IPS DF 4.7 (cell line): ENCODE measurements around the gene AOPEP.

Experiments used
- DNase-seq: peaks from one replicate; pipeline ENCODE4 v3.0.0-alpha.2; 2013; ENCODE audit warnings: low spot score; ENCODE audit errors: extremely low read depth

Gene AOPEP

GRCh38 chr9:95091601-95092261 lies 365.2 kb downstream of the AOPEP start:
- no peak for DNase-seq

DNA sequence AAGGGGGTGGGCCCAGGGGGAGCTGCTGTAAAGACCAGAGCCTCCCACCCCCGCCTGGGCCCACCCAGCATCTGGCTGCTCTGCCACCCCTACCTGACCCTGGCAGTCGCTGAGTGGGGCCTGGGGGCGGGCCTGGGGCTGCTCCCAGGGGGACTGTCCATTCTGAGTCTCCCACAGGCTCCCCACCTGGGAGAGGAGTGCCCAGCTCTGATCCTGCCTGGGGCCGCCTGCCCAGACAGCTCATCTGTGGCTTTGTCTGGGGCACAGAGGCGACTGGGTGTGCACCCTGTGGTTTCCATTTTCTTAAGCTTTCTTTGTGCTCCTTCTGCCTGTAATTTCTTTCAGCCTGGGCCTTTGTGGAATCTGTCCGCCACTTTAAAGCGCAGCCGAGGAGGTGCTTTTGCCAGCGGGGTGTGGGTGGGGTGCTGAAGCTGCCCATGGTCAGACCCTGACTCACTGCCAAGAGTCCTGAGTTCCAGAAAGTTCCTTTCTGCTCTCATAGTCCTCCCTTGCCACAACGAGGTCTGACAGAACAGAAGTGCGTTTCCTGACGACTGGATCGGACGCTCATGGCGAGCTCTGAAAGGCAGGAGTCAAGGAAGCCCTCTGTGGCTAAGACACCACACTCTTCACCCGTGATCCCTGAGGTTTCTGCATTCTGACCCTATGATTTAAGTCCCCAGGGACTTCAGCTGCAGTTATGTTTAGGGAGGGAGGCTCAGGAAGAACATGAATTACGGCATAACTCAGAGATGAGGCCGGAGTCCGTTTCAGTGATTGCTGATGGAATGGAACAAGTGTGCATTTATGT lies 366.0 kb downstream of the AOPEP start:
- no peak for DNase-seq

GRCh38 chr9:95093586-95093985 lies 367.1 kb downstream of the AOPEP start:
- DNase-seq, result no peak

DNA sequence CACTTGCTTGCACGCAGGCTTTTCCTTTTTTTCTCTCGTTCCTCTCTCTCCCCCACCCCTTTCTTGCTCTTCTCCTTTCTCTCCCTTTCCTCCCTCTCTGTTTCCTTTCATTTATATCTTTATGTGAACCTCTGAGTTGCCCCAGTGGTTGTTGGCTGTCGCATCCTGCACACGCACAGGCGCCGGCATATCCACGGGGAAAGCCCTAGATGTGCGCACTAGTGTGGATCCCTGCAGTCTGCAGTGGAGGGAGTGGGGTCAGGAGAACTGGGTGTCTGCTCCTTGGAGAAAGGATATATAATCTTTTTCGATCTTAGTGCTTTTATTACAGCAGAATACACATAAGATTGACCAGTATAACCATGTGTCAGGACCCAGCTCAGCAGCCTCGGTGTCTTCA lies 367.5 kb downstream of the AOPEP start:
- no peak for DNase-seq

- DNase-seq, result no peak
Observed at GRCh38 chr9:95095641-95096355, 369.3 kb downstream of the AOPEP start.

GRCh38 chr9:95096381-95096780 lies 369.9 kb downstream of the AOPEP start:
- DNase-seq, result no peak

GRCh38 chr9:95096807-95097206 lies 370.3 kb downstream of the AOPEP start:
- DNase-seq, result no peak

DNA sequence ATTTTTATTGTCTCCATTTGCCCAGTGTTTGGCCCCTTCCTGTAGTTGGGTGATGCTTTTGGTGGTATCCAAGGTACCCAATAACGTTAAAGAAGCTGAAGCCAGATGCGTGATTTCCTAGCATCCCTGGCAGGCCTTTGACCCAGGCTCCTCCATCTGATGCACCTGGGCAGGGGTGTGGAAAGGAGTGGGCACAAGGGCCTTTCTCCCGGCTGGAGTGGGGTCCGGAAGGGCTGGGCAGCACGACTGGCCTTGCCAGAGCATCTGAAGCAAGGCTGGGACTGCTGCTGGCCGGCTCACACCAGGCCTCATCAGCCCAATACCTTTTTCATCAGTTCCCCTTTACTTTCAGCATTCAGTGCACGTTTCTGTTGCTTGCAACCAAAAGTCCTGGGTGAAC lies 370.8 kb downstream of the AOPEP start:
- no peak for DNase-seq

DNA sequence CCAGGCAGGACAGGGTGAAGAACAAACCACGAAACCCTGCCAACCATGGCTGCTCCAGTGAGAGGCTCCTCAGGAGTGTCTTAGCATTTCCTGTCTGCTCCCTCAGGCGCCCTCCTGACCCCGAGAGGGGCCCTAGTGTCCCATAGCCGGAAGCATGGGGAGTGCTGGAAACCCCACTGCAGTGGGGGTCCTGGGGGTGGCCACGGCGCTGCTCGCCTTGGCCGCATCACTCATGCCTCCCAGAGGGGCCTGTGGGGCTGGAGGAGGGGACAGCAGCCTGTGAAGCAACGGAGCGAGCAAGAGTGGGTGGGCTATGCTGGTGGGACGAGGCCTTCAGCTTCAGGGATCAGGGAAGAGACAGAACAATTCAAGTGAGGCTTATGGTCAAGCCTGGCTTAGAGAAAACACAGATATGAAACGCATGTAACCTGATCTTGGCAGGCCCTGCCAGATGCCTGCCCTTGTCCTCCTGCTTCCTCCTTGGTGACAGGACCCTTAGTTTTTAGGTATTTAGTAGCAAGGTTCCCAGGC lies 372.0 kb downstream of the AOPEP start:
- no peak for DNase-seq

GRCh38 chr9:95099321-95100070 lies 373.0 kb downstream of the AOPEP start:
- DNase-seq, result no peak

- DNase-seq, result no peak
Observed at GRCh38 chr9:95100071-95100627, 373.6 kb downstream of the AOPEP start.

DNA sequence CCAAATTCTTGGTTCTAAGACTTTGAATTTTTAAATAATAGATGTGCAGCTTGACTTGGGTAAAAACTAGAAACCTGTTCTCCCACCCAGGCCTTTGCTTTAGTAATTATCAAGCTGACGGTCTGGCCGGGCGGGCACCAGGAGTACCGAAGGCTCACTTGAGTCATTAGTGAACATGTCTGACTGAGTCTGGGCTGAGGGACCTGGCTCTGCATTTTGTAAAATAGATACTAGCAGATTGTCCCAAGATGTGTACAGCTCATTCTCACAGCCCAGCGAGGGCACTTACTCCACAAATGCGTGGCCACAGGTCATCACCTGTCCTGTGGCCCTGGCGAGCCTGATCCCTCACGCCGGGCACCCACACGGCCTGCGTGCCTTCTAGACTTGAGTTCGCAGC lies 374.8 kb downstream of the AOPEP start:
- no peak for DNase-seq

GRCh38 chr9:95102001-95102433 lies 375.5 kb downstream of the AOPEP start:
- DNase-seq, result no peak

DNA sequence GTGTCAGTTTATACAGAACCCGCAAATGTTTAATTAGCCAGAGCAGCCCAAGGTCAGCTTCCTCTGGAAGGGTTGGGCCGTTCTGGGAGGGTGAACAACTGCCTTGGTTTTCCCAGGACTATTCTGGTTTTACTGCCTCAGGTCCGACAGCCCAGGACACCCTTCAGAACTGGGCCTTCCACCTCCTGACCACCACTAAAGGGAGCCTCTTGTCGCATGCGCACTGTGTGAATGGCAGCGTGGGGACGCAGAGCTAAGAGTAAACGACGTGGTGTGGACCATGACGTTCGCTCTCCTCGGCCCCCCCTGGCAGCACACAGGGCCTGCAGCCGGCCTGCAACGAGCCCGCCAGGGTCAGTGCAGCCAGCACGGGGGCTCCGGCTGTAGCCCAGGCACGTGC lies 376.1 kb downstream of the AOPEP start:
- no peak for DNase-seq

DNA sequence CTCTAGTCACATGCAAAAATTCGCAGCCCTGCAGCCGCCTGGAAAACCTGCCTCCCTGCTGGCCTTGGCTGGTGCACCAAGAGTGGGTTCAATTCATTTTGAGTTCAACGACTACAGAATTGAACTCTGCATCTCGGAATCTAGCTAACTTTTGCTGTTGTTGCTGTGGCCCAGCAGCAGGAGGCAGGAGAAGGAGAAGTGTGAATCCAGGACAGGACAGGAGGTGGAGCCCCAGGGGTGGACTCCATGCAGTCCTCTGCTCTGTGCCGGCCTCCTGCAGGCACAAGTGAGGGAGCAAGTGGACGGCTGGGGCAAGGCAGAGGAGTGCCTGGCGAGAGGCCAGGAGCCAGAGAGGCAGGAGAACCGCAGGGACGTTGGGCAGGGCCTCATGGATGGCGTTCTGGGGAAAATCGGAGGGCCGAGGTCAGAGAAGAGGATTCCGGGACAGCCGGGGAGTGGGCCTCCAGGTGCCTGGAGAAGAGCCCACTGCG lies 376.8 kb downstream of the AOPEP start:
- DNase-seq, result no peak

GRCh38 chr9:95103871-95104580 lies 377.5 kb downstream of the AOPEP start:
- DNase-seq, result no peak

DNA sequence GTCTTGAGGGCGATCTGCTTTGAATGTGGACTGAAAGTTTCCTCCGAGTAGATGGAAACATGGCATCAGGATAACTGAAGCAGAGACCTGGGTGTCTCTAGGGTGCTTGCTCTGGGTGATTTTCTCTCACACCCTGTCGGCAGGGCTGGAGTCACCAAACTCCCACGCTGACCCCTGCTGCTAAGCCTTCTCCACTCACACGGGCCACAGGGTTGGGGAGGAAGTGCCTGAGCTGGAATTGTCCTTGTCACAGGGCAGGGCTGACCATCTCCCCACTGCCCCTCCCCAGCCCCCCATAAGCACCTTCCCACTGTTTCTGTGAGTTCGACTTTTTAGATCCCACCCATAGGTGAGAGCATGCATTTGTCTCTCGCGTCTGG lies 378.1 kb downstream of the AOPEP start:
- DNase-seq, result no peak

DNA sequence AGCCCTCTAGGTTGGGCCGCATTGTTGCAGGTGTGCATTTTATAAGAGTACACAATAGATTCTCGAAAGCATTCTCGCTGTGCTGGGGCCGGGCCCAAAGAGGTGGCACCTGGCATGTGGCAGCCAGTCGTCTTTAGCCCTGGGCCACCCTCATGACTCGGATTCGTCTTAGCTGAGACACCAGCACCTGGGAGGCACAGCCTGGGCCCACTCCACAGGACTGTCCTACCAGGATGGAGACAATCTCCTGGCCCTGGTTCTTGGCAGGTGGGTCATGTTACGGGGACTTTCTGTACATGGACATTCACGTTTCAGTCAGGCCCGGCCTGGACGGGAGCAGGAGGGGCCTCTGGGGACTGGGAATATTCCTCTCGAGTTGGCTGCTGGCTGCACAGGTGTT lies 378.5 kb downstream of the AOPEP start:
- no peak for DNase-seq

GRCh38 chr9:95105519-95106287 lies 379.2 kb downstream of the AOPEP start:
- no peak for DNase-seq
